Panc1 (cell line): Measurements from ENCODE around the gene PPIL6.

Source experiments
- POLR2AphosphoS5 ChIP-seq: IDR thresholded peaks from 2 replicates; pipeline ENCODE4 v1.6.1; 2012; ENCODE audit warnings: mild to moderate bottlenecking, low read depth, low read length, moderate library complexity
- SIN3A ChIP-seq: IDR thresholded peaks from 2 replicates; pipeline ENCODE4 v1.6.1; 2012; ENCODE audit warnings: low read depth, mild to moderate bottlenecking, low read length, moderate library complexity, borderline replicate concordance; ENCODE audit not compliant: insufficient read depth
- TCF7L2 ChIP-seq: IDR thresholded peaks from 2 replicates; pipeline ENCODE4 v1.6.1; 2011; ENCODE audit warnings: mild to moderate bottlenecking, low read depth, low read length, inconsistent platforms
- TF ChIP-seq, protein P1 (sequence below): fragments of 450-650 bp; IDR thresholded peaks from 2 replicates; pipeline ENCODE4 v1.5.1; 2017; ENCODE audit warnings: mild to moderate bottlenecking
- TF ChIP-seq, protein P2 (sequence below), 2 experiments: IDR thresholded peaks; 2 replicates each; pipeline ENCODE4 v1.6.1; 2011 to 2012; ENCODE audit warnings: low read depth in 2 of 2, control low read depth in 1 of 2, low read length in 1 of 2, mild to moderate bottlenecking in 1 of 2, moderate library complexity in 1 of 2; ENCODE audit not compliant: insufficient read depth in 1 of 2

DNA sequence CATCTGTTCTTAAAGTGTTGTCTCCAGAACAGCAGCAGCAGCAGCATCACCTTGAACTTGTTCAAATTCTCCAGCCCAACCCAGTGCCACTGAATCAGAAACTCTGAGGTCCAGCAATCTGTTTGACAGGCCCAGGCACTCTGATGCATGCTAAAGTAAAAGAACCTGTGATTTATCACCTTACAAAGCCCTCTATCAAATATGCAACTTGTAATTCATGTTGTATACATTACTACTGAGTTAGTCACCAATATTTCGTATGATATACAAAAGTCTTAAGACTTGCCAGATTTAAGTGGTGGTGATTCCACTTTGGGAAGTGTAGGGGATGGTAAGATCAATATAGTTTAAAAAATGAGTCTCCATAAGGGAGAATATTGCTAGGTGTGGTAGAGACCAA is 52.2 kb downstream of the PPIL6 start:
- TF ChIP-seq, protein P1, sequence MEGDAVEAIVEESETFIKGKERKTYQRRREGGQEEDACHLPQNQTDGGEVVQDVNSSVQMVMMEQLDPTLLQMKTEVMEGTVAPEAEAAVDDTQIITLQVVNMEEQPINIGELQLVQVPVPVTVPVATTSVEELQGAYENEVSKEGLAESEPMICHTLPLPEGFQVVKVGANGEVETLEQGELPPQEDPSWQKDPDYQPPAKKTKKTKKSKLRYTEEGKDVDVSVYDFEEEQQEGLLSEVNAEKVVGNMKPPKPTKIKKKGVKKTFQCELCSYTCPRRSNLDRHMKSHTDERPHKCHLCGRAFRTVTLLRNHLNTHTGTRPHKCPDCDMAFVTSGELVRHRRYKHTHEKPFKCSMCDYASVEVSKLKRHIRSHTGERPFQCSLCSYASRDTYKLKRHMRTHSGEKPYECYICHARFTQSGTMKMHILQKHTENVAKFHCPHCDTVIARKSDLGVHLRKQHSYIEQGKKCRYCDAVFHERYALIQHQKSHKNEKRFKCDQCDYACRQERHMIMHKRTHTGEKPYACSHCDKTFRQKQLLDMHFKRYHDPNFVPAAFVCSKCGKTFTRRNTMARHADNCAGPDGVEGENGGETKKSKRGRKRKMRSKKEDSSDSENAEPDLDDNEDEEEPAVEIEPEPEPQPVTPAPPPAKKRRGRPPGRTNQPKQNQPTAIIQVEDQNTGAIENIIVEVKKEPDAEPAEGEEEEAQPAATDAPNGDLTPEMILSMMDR, result no peak
- TF ChIP-seq, protein P2, sequence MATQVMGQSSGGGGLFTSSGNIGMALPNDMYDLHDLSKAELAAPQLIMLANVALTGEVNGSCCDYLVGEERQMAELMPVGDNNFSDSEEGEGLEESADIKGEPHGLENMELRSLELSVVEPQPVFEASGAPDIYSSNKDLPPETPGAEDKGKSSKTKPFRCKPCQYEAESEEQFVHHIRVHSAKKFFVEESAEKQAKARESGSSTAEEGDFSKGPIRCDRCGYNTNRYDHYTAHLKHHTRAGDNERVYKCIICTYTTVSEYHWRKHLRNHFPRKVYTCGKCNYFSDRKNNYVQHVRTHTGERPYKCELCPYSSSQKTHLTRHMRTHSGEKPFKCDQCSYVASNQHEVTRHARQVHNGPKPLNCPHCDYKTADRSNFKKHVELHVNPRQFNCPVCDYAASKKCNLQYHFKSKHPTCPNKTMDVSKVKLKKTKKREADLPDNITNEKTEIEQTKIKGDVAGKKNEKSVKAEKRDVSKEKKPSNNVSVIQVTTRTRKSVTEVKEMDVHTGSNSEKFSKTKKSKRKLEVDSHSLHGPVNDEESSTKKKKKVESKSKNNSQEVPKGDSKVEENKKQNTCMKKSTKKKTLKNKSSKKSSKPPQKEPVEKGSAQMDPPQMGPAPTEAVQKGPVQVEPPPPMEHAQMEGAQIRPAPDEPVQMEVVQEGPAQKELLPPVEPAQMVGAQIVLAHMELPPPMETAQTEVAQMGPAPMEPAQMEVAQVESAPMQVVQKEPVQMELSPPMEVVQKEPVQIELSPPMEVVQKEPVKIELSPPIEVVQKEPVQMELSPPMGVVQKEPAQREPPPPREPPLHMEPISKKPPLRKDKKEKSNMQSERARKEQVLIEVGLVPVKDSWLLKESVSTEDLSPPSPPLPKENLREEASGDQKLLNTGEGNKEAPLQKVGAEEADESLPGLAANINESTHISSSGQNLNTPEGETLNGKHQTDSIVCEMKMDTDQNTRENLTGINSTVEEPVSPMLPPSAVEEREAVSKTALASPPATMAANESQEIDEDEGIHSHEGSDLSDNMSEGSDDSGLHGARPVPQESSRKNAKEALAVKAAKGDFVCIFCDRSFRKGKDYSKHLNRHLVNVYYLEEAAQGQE (IDR thresholded peaks at IDR 0.05; ENCODE audit: insufficient read depth in 1 of 2, low read depth in 2 of 2, low read length in 1 of 2), result no peak
- TF ChIP-seq POLR2AphosphoS5 (no peak), SIN3A (no peak), TCF7L2 (no peak)
